H9 (cell line): ENCODE results near the gene LATS2. TPM values are rescaled to one million over a fixed set of nuclear protein-coding genes. Genes with fewer than 3 reads are reported as not detected.

Source experiments
- DNase-seq: peaks from one replicate; pipeline ENCODE4 v3.0.0-alpha.2; 2017
- H2AFZ ChIP-seq: one replicate; pipeline ENCODE4 v1.6.1; 2013; ENCODE audit warnings: mild to moderate bottlenecking, low read length, control low read depth, moderate library complexity
- H2AK5ac ChIP-seq: 2 replicates; pipeline ENCODE4 v1.6.1; 2013; ENCODE audit warnings: low read length, control low read depth, mixed read lengths; ENCODE audit not compliant: insufficient read length
- H2BK120ac ChIP-seq: one replicate; pipeline ENCODE4 v1.6.1; 2013; ENCODE audit warnings: low read depth, mild to moderate bottlenecking, low read length, control low read depth, inconsistent platforms; ENCODE audit not compliant: poor library complexity, severe bottlenecking
- H2BK12ac ChIP-seq: 2 replicates; pipeline ENCODE4 v1.6.1; 2013; ENCODE audit warnings: low read length, control low read depth, mixed read lengths, low read depth; ENCODE audit not compliant: insufficient read length
- H2BK15ac ChIP-seq: 2 replicates; pipeline ENCODE4 v1.6.1; 2013; ENCODE audit warnings: low read depth, low read length, control low read depth
- H2BK20ac ChIP-seq: one replicate; pipeline ENCODE4 v1.6.1; 2013; ENCODE audit warnings: low read depth, mild to moderate bottlenecking, low read length, control low read depth, inconsistent platforms; ENCODE audit not compliant: poor library complexity, severe bottlenecking
- H2BK5ac ChIP-seq: 2 replicates; pipeline ENCODE4 v1.6.1; 2013; ENCODE audit warnings: low read length, control low read depth, mixed read lengths; ENCODE audit not compliant: insufficient read length
- H3K14ac ChIP-seq: 2 replicates; pipeline ENCODE4 v1.6.1; 2013; ENCODE audit warnings: low read length, control low read depth; ENCODE audit not compliant: insufficient read depth
- H3K18ac ChIP-seq: 2 replicates; pipeline ENCODE4 v1.6.1; 2013; ENCODE audit warnings: low read depth, mild to moderate bottlenecking, mixed read lengths, low read length, control low read depth; ENCODE audit not compliant: insufficient read length
- H3K23ac ChIP-seq: 2 replicates; pipeline ENCODE4 v1.6.1; 2013; ENCODE audit warnings: low read length, control low read depth, mixed read lengths, low read depth; ENCODE audit not compliant: insufficient read length
- H3K23me2 ChIP-seq: 2 replicates; pipeline ENCODE4 v1.6.1; 2013; ENCODE audit warnings: low read depth, mild to moderate bottlenecking, mixed read lengths, low read length, control low read depth; ENCODE audit not compliant: insufficient read length, poor library complexity, severe bottlenecking
- H3K27ac ChIP-seq: 2 replicates; pipeline ENCODE4 v1.5.1; 2013; ENCODE audit warnings: low read length, control low read depth, mixed read lengths, low read depth; ENCODE audit not compliant: insufficient read length
- H3K27me3 ChIP-seq: 2 replicates; pipeline ENCODE4 v1.6.1; 2013; ENCODE audit warnings: low read length, control low read depth, inconsistent platforms; ENCODE audit not compliant: insufficient read depth
- H3K4ac ChIP-seq: 2 replicates; pipeline ENCODE4 v1.6.1; 2013; ENCODE audit warnings: low read depth, mild to moderate bottlenecking, control low read depth, inconsistent platforms, low read length, moderate library complexity
- H3K4me1 ChIP-seq: 2 replicates; pipeline ENCODE4 v1.6.1; 2013; ENCODE audit warnings: low read length, control low read depth, inconsistent platforms; ENCODE audit not compliant: insufficient read depth
- H3K4me2 ChIP-seq: 2 replicates; pipeline ENCODE4 v1.6.1; 2013; ENCODE audit warnings: low read length, control low read depth, mixed read lengths; ENCODE audit not compliant: insufficient read length, insufficient read depth
- H3K56ac ChIP-seq: 2 replicates; pipeline ENCODE4 v1.6.1; 2013; ENCODE audit warnings: low read depth, mild to moderate bottlenecking, mixed read lengths, low read length, control low read depth; ENCODE audit not compliant: insufficient read length
- H3K79me1 ChIP-seq: 2 replicates; pipeline ENCODE4 v1.6.1; 2013; ENCODE audit warnings: low read depth, mild to moderate bottlenecking, moderate library complexity, low read length, control low read depth, inconsistent platforms; ENCODE audit not compliant: insufficient read depth, poor library complexity, severe bottlenecking
- H3K79me2 ChIP-seq: 2 replicates; pipeline ENCODE4 v1.6.1; 2013; ENCODE audit warnings: low read length, control low read depth, inconsistent platforms; ENCODE audit not compliant: insufficient read depth
- H3K9ac ChIP-seq: 2 replicates; pipeline ENCODE4 v1.6.1; 2013; ENCODE audit warnings: low read length, control low read depth, mixed read lengths; ENCODE audit not compliant: insufficient read length; ENCODE audit errors: extremely low read depth
- H3K9me3 ChIP-seq: one replicate; pipeline ENCODE4 v1.6.1; 2013; ENCODE audit warnings: low read depth, low read length, inconsistent platforms; ENCODE audit not compliant: control insufficient read depth
- H3T11ph ChIP-seq: one replicate; pipeline ENCODE4 v1.6.1; 2013; ENCODE audit warnings: mild to moderate bottlenecking, low read length, control low read depth, inconsistent platforms
- H4K20me1 ChIP-seq: one replicate; pipeline ENCODE4 v1.6.1; 2013; ENCODE audit not compliant: control insufficient read depth, insufficient read length, insufficient read depth
- H4K5ac ChIP-seq: 2 replicates; pipeline ENCODE4 v1.6.1; 2013; ENCODE audit warnings: low read depth, mild to moderate bottlenecking, mixed read lengths, low read length, control low read depth; ENCODE audit not compliant: insufficient read length
- H4K8ac ChIP-seq: replicated peaks from 2 replicates; pipeline ENCODE4 v1.6.1; 2013; ENCODE audit warnings: low read length, control low read depth, mixed read lengths, low read depth; ENCODE audit not compliant: insufficient read length
- H4K91ac ChIP-seq: 2 replicates; pipeline ENCODE4 v1.6.1; 2013; ENCODE audit warnings: low read depth, mild to moderate bottlenecking, moderate library complexity, mixed read lengths, low read length, control low read depth; ENCODE audit not compliant: insufficient read length
- H3K27ac Mint-ChIP-seq, 3 experiments: 2 replicates in 2 of 3; 3 replicates in 1 of 3; pipeline ENCODE4 v1.8.0; 2020 to 2021; ENCODE audit warnings: mixed read lengths in 3 of 3, mild to moderate bottlenecking in 1 of 3, moderate library complexity in 1 of 3
- H3K27me3 Mint-ChIP-seq: 2 replicates; pipeline ENCODE4 v1.8.0; 2021; ENCODE audit warnings: low read depth, mild to moderate bottlenecking, moderate library complexity, mixed read lengths
- H3K36me3 Mint-ChIP-seq, 3 experiments: 2 replicates in 2 of 3; 3 replicates in 1 of 3; pipeline ENCODE4 v1.8.0; 2020 to 2021; ENCODE audit warnings: low read depth in 3 of 3, mixed read lengths in 3 of 3; ENCODE audit not compliant: insufficient read depth in 1 of 3
- H3K4me1 Mint-ChIP-seq, 2 experiments: 2 replicates each; pipeline ENCODE4 v1.8.0; 2020; ENCODE audit warnings: mixed read lengths in 2 of 2
- H3K4me3 Mint-ChIP-seq, 2 experiments: 2 replicates in 1 of 2; 3 replicates in 1 of 2; pipeline ENCODE4 v1.8.0; 2020 to 2021; ENCODE audit warnings: mild to moderate bottlenecking in 2 of 2, mixed read lengths in 2 of 2, moderate library complexity in 1 of 2
- H3K9me3 Mint-ChIP-seq, 2 experiments: 2 replicates in 1 of 2; 3 replicates in 1 of 2; pipeline ENCODE4 v1.8.0; 2020; ENCODE audit warnings: mild to moderate bottlenecking in 2 of 2, mixed read lengths in 2 of 2, moderate library complexity in 1 of 2
- CTCF ChIP-seq: fragments of 200-600 bp; sonication (generic); conservative IDR thresholded peaks from 3 replicates; pipeline ENCODE4 v1.8.0; 2021; ENCODE audit warnings: antibody characterized with exemption, mild to moderate bottlenecking
- WGBS: extraction: QIAGEN DNeasy Blood & Tissue Kit; methylation state at CpG from one replicate; pipeline ENCODE4 v1.1.7; 2013; ENCODE audit warnings: missing lambda C conversion rate, low lambda C conversion rate, mixed read lengths; ENCODE audit not compliant: insufficient read length; ENCODE audit errors: extremely low coverage; 5-methylcytosine and 5-hydroxymethylcytosine counted together
- total RNA-seq: library from RNA; stranded (reverse); gene quantifications from 2 replicates; pipeline ENCODE4 v1.2.1, GENCODE V29; 2021

LATS2 gene
- total RNA-seq, 1 experiment from 2014 or later = 20.0 TPM

GRCh38 chr13:20968745-20969144 lies 92.6 kb downstream of the LATS2 start:
- no peaks in the 10 kb centered on the region for H3K79me2 ChIP-seq
- peaks cover 4 to 6% of the 10 kb centered on the region in 2 experiments; a peak in 4 of 5 replicates for H3K9me3 Mint-ChIP-seq
- no peak overlapping the region for H2BK5ac ChIP-seq
- H3K9me3 ChIP-seq = no peaks in the 10 kb centered on the region
- peaks cover 4% of the 10 kb centered on the region; the same call in 1 of the 2 replicates for H3K27me3 Mint-ChIP-seq
- no peak overlapping the region for H2BK20ac ChIP-seq
- H3K18ac ChIP-seq = no peak overlapping the region
- no peak overlapping the region for H2BK12ac ChIP-seq
- no CpG with 5 or more reads among the region's 2 CpGs for WGBS
- H3K79me1 ChIP-seq = no peaks in the 10 kb centered on the region
- no peak overlapping the region for H2AK5ac ChIP-seq
- no peak overlapping the region for H4K5ac ChIP-seq
- H3K56ac ChIP-seq = no peak overlapping the region
- no peak overlapping the region for H3K27ac ChIP-seq
- no peak overlapping the region for H3K4me2 ChIP-seq
- no peak overlapping the region for H4K8ac ChIP-seq
- H4K20me1 ChIP-seq = no peaks in the 10 kb centered on the region
- H2AFZ ChIP-seq = no peak overlapping the region
- no peak for DNase-seq
- no peaks in the 10 kb centered on the region for H3K27me3 ChIP-seq
- no peak overlapping the region for H3K4ac ChIP-seq
- H3K4me1 ChIP-seq = no peaks in the 10 kb centered on the region
- peaks cover 6 to 7% of the 10 kb centered on the region in 2 experiments; a peak in 3 of 4 replicates for H3K4me1 Mint-ChIP-seq
- H3K14ac ChIP-seq = no peak overlapping the region
- no peaks in the 10 kb centered on the region for H3K23me2 ChIP-seq
- H3K36me3 Mint-ChIP-seq = peaks cover under 1 to 12% (median 10%) of the 10 kb centered on the region in 3 experiments; a peak in 5 of 7 replicates
- no peak overlapping the region for H3K23ac ChIP-seq
- no peak overlapping the region for H3K9ac ChIP-seq
- H3K27ac Mint-ChIP-seq = no peak overlapping the region
- no peak overlapping the region for H3T11ph ChIP-seq
- TF ChIP-seq CTCF = no peak
- no peak overlapping the region for H2BK120ac ChIP-seq
- no peak overlapping the region for H4K91ac ChIP-seq
- H3K4me3 Mint-ChIP-seq = no peak overlapping the region
- no peak overlapping the region for H2BK15ac ChIP-seq
